GM12891 (cell line): ENCODE results near the gene ZNF22.

ENCODE experiments used
- POLR2A ChIP-seq: IDR thresholded peaks from 2 replicates; pipeline ENCODE4 v1.6.1; 2011; ENCODE audit warnings: low read depth, low read length, control low read depth
- POLR2AphosphoS5 ChIP-seq: IDR thresholded peaks from 2 replicates; pipeline ENCODE4 v1.6.1; 2011; ENCODE audit warnings: low read depth, low read length, control low read depth
- SPI1 ChIP-seq: IDR thresholded peaks from 2 replicates; pipeline ENCODE4 v1.6.1; 2011; ENCODE audit warnings: low read depth, low read length, control low read depth
- TAF1 ChIP-seq: IDR thresholded peaks from 2 replicates; pipeline ENCODE4 v1.6.1; 2011; ENCODE audit warnings: low read depth, low read length, control low read depth

DNA sequence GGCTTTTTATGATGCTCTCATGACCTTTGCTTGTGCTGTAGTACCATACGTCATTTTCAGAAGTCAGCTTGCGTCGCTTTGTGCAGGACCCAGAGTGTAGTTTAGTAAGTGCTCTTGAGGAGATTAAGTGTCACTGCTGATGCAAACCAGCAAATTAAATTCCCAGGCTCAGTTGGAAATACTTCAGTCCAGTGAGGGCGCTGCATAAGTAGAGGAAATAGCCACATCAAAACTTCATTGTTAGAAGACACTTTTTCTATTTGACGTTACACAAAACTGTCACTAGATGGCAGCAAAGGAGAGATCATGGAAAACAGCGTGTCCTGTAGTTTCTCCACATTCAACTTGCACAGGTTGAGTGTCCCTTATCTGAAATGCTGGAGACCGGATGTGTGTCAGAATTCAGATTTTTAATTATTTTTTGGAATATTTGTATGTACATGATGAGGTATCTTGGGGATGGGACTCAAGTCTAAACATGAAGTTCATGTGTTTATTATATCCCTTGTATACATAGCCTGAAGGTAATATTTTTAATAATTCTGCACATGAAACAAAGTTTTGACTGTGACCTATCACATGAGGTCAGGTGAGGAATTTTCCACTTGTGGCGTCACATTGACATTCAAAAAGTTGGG, 7.9 kb downstream of the ZNF22 start:
- no peak for TF ChIP-seq POLR2AphosphoS5
- no peak for TF ChIP-seq TAF1
- no peak for TF ChIP-seq POLR2A
- no peak for TF ChIP-seq SPI1
